ENCODE results near the gene ZNF646.
"Not testable (repeated sequence)": the region's sequence is repeated elsewhere in the genome, so short reads cannot be mapped to it uniquely, and the experiment has no call there.

Gene ZNF646

DNA sequence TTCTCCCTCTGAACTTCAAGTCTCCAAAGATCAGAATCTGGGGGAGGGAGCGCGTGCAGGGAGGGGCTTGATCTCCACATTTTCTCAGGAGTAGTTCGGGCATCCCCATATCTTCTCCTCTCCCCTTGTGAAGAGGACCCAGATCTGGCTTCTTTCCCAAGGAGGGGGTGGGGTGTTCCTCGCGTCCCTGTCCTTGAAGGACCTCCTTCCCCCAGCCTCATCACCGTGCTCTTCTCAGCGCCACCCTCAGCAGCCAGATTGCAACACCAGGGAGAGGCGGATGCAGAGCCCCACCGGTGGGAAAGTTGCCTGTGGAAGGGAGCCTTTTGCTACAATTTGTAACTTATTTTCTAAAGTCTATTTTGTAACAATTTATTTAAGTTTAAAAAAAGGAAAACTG lies 8.9 kb downstream of the ZNF646 start:
- DNase-seq = no peak

DNA sequence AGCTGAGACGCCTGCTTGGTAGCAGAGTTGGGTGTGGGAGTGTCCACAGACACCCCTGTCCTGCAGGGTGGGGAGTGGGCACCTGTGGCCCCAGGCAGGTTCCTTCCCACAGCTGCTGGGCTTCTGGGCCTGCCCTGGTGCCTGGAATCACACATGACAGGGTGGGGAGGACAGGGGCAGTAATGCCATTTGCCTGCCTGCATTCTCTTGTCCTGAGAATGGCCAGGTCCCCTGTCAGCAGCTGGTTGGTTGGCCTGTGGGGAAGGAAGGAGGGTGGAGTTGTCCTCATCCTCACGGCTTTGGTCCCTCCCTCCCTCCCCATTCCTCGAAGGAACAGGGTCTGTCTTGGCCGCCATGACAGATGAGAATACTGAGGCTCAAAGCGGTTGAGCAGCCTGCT lies 9.3 kb downstream of the ZNF646 start:
- DNase-seq = no peak

DNA sequence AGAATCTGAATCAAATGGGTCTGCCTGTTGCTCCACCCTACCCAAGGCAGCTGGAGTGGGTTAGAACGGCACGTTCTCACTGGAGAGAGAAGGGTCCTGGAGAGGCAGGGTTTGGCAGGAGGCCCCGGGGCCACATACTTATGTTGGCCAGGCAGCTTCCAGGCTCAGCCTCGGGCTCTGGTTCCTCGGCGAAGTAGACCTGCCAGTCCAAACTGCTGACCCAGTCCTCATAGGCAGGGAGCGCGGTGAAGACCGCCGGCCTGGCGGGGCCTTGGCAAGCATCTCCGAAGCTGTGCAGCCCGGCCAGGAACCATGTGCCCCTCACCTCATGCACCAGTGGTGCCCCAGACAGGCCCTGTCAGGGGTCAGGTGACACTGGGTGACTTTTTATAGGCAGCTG lies 9.8 kb downstream of the ZNF646 start:
- DNase-seq = no peak

DNA sequence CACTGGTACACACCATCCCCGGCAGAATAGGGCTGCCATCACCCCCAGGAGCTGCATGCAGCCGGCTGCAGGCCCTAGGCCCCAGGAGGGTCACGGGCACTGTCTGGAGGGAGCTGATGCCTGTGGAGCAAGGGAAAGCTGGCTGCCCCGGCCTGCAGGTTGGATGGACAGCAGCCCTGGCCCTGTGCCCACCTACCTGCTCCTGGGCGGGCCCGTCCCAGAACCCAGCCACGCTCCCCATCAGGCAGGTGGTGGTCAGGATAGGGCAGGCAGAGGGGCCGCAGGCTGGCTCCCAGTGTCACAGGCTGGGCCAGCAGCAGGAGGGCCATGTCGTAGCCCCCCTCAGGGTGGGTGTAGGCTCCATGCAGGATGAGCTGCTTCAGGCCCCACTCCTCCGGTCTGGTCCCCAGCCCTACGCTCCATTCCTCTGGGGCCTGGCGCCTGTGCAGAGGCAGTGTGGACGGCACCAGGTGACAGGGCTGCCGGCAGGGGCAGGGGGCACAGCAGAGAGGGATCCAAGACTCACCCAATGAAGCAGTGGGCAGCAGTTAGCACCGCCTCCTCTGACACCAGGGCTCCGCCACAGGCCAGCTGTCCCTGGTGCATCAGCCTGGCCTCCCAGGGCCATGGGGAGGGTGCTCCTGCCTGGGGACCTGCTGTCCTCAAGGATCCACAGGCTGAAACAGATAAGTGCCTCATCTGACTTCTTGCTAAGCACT lies 10.5 kb downstream of the ZNF646 start:
- no peak for DNase-seq

DNA sequence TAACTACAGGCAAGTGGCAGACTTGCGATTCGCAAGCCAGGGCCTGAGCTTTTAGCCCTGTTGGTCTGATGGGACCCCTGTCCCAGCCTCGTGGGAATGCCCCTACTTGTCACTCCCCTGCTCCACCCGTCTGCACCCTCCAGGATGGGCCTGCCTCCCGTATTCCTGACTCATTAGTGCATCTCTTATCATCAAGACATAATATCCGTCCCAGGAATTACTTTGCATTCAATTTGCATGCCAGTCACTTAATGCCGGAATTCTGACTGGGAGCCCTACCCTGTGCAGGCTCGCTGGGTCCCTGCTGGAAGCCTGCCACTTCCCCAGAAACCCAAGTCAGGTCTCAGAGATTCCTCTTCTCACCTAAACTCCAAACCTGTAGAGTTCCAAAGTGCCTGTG lies 11.2 kb downstream of the ZNF646 start:
- no peak for DNase-seq

DNA sequence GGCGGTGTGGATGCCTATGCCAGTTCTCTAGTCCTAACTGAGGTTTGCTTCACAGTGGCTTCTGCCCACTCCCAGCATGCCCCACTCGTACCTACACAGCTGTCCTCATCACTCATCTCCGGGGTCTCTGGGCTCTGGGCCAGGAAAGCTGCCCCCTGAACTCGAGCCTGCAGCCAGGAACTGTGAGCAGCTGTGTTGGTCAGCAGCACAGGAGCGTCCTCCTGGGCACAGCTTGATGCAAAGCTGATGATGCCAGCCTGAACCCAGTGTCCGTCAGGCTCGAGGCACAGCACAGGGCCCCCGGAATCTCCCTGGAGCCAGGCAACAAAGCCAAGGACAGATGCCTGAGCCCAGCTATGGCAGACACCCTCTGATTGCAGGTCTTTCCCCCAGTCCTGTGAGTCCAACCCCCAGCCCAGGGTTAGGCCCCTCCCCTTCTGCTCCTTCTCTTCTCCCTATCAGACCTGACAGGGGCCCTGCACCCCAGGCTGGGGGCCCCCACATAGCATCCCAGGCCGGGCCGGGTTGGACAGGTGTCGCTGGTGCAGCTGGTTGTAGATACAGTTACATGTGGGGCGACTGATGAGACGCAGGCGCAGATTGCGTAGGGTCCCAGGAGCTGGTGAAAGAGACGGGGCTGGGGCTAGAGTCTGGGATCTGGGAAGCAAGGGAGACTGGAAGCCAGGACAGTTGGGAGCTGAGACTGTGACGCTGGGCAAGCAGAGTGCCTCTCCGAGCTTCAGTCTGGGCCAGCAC lies 11.8 kb downstream of the ZNF646 start:
- no peak for DNase-seq

DNA sequence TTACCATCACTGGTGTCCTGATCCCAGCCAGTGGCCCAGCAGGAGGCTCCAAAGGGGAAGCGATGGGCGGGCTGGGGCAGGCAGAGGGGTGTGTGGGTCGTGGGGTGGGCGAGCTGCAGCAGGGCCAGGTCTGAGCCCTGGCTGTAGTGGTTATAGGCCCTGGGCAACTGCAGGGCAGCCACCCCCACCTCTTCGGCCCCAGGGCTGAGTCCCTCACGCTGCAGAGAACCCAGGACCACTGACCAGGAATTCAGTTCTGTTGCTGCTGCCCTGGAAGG lies 12.3 kb downstream of the ZNF646 start:
- no peak for DNase-seq

DNA sequence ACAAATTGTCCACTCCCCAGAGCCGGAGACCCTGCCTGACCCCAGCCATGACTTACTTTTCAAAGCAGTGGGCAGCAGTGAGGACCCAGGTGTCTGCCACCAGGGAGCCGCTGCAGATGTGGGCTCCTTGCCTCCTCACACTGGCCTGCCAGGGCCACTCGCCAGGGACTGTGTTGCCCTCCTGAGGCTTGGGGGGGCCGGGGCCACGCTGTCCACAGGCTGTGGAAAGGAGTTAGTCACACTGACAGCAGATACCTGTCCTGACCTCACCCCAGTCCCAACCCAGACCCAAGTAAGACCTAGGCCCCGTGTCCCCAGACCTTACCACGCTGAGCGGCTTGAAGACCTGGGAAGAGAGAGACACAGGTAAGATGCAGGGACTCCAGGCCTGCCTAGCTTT lies 13.3 kb downstream of the ZNF646 start:
- DNase-seq = no peak

DNA sequence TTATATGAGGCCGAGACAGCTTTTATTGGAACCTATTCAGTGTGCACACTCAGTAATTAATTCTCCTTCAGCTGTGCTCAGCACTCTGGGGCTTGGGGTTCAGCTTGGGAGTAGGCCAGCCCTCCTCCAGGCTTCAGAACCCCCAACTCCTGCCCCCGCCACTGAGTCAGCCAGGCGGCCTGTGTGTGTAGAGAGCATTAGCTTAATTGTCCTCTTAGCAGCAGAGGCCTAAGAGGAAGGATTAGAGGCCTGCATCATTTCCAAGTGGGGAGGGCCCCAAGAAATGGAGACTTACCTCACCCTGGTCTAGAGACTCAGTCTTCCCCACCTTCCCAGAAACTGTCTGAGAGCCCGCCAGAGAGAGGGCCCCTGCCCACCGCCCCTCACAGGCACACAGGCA lies 13.7 kb downstream of the ZNF646 start:
- peak in 1 of 56 donors; percentile 15 for DNase-seq

DNA sequence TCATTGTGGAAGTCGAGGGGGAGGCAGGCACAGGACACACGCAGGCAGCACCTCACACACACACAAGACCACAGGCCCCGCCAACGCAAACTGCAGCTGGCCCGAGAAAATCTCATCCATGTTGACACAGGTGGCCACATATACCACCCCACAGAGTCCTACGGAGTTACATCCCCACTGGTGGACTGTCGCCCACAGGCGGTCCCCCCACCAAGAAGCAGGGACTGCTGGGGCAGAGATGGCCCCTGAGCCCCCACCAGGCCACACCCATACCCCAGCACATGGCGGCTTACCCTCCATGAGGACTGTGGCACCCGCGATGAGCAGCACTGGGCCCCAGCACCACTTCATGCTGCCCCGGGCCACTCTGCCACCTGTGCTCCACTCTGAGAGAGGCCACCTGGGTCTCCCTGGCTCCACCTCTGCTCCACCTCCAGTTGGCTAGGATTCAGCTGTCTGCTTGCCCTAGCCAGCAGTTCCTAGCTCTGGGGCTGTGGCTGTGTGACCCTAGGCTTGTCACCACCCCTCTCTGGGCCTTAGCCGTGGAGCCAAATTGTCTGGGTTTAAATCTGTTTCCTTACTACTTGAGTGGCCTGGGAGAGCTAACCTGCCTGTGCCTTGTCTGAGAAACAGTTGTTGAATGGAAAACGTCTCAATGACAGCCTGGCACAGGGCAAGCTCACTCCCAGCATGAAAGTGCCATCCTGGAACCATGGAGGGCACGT lies 14.4 kb downstream of the ZNF646 start, which contains the start of gene PRSS53:
TSS of gene PRSS53 (minus strand) at position 485 of the 725 bp plus-strand sequence. CDS start at position 351, 134 bp downstream.
- no peak for DNase-seq

DNA sequence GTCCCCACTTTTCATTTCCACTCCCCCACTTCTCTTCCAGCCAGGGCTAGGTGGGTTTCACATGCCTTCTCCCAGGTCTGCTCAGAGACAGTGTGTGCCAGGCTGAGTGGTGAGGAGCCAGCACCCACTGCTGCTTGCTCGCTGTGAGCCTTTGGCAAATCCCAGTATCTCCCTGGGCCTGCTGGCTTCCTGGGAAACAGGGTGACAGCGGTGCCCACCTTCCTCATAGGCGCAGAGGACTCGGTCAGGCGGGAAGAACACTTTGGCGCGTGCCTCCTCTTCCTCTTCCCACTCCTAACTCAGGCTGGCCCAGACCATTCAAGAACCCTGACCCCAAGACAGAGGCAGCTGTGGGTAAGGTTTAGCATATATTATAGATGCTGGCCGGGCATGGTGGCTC lies 15.0 kb downstream of the ZNF646 start:
- no peak for DNase-seq

DNA sequence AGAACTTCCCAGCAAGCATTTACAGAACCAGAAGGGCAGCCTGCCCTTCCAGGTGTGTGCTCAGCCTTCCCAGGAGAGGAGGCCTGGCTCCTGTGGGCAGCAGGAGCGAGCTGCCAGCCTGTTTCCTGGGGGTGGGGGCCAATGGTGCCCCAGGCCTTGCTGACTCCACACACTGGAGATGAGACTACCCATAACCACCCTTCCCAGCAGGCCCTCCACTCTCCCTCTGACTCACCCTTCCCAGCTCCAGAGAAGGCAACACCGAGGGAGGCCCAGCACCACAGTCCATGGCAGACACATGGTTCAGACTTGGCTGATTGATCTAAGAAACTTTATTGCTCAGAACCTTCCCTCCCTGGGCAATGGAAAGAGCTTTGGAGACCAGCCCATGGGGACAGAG lies 16.3 kb downstream of the ZNF646 start:
- no peak for DNase-seq

DNA sequence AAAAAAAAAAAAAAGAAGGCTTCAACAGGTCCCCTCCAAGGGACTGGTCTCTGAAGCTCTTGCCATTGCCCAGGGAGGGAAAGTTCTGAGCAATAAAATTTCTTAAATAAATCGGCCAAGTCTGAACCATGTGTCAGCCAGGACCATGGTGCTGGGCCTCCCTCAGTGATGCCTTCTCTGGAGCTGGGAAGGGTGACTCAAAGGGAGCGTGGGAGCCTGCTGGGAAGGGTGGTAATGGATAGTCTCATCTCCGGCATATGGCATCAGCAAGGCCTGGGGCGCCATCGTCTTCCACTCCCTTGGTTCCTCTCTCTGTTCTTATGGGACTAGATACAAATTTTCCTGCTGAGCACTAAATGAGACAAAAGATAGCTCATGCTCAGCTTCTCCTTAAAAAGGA lies 18.1 kb downstream of the ZNF646 start:
- peak in 1 of 56 donors; percentile 1 for DNase-seq

DNA sequence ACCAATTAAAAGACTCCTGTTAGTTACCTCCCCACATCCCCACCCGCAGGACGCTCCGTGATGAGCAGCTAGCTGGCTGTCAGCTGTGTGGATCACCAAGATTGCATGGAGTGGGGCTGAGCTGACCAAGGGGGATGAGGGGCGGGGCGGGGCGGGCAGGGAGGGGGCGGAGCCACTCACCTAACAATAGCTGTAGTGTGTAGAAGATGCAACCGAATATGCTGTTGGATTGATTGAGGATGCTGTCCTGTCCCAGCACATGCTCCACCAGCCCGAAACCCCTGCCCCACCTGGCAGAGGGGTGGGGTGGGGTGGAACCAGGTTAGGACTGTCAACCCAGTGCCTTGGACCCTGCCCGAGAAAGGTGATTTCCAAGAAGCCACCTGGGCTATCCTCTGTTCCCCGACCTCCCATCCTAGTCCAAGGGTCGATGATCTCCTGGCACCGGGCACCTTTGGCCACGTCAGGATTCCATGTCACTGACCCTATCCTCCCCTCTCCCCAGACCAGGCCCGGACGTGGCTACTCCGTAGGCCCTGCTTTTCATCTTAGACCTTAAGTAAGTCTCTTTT lies 19.0 kb downstream of the ZNF646 start:
- peak in 45 of 56 donors; percentile 9 to 78 (median 51) for DNase-seq

DNA sequence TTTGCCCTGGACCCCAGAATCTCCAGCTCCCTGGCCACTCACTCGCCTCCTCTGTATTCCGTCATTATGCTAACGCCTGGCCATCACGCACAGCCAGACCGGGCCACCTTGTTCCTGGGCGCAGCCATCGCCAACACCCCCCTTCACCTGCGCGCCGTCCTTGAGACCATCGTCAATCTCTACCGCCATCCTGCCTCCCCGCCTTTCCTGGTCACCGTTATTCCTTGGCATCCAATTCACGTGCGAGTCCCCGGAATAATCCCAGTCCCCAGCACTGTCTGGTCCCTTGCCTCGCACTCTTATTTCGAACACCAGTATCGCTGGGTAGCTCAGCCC lies 19.8 kb downstream of the ZNF646 start:
- DNase-seq = peak in 8 of 56 donors; percentile 17 to 52 (median 42)

DNA sequence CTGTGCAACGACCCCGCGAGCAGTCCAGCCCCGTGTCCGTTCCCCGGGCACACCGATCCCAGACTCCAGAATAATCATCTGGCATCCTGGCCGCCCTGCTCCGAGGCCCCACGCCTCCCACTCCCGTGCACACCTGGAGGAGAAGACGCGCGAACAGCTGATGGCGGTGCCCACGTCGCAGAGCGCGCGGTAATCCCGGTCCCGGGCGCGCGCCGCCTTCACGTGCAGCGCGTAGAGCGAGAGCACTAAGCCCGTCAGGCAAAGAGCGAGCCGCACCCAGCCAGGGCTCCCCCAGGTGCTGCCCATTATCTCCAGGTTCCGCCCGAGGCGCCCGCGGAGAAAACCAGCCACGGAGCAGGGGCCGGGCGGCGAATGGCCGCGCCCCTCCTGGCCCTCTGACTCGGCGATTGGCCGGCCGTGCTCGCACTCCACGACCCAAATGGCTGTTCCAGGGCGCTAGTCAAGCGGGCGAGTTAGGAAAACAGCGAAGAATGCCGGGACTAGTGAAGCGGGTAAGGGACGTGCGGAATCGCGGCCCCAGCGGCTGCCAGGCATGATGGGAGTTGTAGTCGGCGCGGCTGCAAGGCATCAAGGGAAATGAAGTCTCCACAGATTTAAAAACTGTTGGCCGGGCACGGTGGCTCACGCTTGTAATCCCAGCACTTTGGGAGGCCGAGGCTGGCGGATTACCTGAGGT lies 20.4 kb downstream of the ZNF646 start, which contains the start of gene VKORC1:
TSS of gene VKORC1 (minus strand) at position 374 of the 697 bp plus-strand sequence. CDS start at position 306, 68 bp downstream.
- DNase-seq = peak in 55 of 56 donors; percentile 26 to 96 (median 89)

DNA sequence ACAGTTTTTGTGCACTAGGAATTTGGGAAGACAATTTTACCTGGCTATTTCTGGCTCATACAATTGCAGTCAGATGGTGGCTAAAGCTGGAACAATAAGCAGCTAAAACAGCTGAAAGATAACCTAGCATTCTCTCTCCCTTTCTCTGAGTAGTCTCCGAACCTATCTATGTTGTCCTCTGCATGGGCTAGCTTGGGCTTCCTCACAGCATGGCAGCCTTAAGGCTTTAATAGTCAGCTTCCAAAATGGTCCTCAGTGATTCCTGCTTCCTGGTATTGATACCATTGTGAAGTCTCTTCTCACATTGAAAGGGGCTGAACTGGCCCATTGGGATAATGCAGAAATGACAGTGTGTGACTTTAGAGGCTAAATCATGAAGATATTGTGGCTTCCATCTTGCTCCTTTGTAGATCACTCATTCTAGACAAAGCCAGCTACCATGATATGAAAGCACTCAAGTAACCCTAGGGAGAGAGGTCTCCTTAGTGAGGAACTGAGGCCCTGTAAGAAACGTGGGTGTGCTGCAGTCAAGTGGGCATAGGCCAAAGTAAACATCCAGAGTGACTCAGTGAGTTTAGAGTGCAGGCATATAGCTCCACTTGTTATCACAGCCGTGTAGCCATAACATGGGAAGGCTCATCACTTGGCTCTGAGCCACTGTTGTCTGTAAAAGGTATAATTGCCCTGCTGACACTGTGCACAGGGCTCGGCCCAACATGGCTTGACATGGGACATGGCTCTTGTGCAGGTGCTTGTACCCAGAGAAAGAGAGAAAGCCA lies 25.8 kb downstream of the ZNF646 start:
- no peak for DNase-seq

DNA sequence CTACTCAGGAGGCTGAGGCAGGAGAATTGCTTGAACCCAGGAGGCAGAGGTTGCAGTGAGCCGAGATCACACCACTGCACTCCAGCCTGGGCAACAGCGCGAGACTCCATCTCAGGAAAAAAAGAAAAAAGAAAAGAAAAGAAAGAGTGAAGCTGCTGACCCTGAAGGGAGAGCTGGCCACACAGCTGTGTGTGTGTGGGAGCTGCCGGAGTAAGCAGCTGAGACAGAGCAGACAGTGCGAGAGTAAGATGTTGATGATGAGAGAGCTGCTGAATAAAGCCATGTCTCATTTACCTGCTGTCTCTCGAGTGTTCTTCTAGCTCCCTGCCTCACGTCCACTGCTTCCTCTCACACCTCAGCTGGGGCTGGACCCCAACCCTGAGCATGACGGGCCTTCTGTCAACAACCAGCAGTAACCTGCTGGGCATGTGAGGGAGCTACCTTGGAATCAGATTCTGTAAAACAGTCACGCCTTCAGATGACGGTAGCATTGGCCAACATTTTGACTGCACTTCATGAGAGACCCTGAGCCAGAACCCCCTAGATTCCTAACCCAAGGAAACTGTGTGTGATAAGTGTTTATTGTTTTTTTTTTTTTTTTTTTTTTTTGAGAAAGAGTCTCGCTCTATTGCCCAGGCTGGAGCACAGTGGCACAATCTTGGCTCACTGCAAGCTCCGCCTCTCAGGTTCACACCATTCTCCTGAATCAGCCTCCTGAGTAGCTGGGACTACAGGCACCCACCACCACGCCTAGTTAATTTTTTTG lies 26.8 kb downstream of the ZNF646 start:
- not testable (repeated sequence) for DNase-seq

DNA sequence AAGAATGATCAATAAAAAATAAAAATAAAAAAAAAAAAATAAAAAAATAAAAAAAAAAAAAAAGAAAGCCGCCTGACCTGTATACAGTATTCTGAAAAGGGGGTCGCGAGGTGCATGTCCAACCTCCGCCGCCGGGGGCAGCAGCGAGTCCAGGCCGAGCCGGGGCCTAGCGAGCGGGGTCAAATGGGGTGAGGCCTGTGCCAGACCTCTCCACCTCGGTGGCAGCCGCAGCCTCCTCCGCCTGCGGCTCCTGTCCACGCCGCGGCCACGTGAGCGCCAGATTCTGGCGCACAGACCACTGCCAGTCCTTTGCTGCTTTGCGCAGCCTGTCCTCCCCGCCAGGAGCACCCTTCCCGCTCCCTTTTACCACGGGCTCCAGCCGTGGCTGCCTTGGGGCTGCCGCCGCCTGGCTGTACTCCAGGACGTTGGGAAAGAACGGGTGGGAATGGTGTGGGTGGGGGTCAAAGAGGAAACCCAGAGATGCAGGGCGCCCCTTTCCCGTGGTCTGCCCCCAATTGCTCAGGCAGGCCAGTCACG lies 31.5 kb downstream of the ZNF646 start:
- peak in 49 of 56 donors; percentile 14 to 85 (median 49) for DNase-seq

All from amygdala (tissue), 56 donors.